Coronary artery (tissue), 2 donors: ENCODE data around the gene FAT3.
A peak's percentile ranks its signal among the peaks of the same experiment; 100 is the strongest.

Experiments used
- DNase-seq: peaks from one replicate; pipeline ENCODE4 v3.0.0-alpha.2; 2017; ENCODE audit warnings: low spot score
- H3K27ac ChIP-seq, 2 donors: fragments of 200-600 bp; sonication (generic); one replicate each; pipeline ENCODE4 v1.5.1; 2016 to 2019
- H3K4me3 ChIP-seq: fragments of 200-600 bp; sonication (generic); 2 replicates; pipeline ENCODE4 v1.5.1; 2016; ENCODE audit warnings: mild to moderate bottlenecking, moderate library complexity
- TF ChIP-seq, protein P1 (sequence below): fragments of 200-600 bp; sonication (generic); IDR thresholded peaks from one replicate; pipeline ENCODE4 v1.5.1; 2019; ENCODE audit warnings: antibody characterized with exemption

The FAT3 gene

DNA sequence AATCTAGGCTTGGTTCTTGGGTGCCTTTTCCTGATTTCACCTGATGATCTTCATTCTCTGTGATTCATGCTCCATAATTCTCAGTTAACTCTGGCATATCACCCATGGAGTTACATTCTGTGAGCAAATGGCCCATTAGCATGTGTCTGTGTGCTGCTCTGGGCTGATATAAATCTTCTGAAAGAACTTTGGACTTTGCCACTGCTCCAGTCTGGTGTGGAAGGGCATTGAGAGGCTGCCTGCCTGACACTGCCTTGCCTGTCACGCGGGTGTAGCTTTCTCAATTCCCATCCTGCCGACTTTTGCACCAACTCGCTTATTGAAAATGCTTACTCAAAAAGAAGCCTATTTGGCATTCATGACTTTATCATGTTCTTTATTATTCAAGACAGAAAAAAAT, 42.2 kb downstream of the FAT3 start:
- Histone ChIP-seq H3K27ac (no peak overlapping the region), H3K4me3 (no peak overlapping the region)
- no peak for DNase-seq
- TF ChIP-seq, protein P1, sequence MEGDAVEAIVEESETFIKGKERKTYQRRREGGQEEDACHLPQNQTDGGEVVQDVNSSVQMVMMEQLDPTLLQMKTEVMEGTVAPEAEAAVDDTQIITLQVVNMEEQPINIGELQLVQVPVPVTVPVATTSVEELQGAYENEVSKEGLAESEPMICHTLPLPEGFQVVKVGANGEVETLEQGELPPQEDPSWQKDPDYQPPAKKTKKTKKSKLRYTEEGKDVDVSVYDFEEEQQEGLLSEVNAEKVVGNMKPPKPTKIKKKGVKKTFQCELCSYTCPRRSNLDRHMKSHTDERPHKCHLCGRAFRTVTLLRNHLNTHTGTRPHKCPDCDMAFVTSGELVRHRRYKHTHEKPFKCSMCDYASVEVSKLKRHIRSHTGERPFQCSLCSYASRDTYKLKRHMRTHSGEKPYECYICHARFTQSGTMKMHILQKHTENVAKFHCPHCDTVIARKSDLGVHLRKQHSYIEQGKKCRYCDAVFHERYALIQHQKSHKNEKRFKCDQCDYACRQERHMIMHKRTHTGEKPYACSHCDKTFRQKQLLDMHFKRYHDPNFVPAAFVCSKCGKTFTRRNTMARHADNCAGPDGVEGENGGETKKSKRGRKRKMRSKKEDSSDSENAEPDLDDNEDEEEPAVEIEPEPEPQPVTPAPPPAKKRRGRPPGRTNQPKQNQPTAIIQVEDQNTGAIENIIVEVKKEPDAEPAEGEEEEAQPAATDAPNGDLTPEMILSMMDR = no peak

DNA sequence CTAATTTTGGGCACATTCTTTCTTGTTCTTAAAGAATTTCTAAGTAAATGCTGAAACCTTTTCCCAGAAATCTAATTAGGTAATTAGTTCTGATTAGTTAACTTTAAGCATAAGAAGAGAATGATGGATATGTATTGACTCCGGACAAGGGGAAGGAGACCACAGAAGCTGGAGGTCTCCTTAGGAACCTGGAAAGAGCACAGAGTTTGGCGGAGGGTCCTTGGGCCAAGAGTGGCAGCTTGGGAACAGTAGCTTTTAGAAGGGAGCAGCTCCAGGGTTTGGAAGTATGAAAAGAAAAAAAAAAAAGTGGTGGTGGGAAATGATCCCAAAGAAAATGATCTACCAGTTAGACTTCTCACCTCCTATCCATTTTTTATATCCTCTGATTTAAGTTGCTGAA, 42.7 kb downstream of the FAT3 start:
- Histone ChIP-seq H3K27ac (no peak overlapping the region), H3K4me3 (no peak overlapping the region)
- no peak for DNase-seq
- TF ChIP-seq, protein P1 = no peak

DNA sequence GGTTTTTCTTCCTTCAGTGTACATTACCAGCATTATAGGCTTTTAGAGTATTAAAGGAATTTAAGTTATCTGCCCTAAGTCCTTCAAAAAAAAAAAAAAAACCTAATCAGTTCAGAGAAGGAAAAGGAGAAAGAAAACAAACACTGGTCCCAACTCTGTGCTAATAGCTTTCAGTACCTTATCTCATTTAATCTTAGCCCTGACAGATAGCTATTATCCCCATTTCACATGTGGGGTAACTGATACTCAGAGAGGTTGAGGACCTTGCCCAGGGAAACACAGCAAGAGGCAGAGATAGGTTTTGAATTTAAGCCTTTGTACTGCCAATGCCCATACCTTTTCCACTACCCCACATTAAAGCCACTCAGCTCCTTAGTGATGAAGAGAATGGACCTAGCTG, 43.4 kb downstream of the FAT3 start:
- Histone ChIP-seq H3K4me3 (no peak overlapping the region), H3K27ac (no peak overlapping the region)
- TF ChIP-seq, protein P1 = no peak
- DNase-seq = no peak

DNA sequence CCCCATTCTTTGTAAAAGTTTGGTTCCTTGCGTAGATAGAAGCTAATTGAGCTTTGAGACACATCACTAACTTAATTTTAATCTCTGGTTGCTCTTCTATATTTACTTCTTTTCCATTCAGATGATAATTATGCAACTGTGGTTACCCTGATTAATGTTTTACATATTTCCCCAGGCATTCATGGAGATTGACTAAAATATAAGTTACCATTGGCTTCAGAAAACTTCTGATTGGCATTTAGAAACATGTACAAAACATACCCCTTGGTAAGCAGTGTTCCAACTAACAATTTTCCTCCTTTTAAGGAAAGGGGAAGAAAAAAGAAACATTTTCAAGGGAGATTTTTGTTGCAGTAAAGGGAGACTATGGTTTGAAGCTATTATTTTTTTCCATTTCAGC, 43.9 kb downstream of the FAT3 start:
- no peak overlapping the region for H3K27ac ChIP-seq
- TF ChIP-seq, protein P1 = no peak
- no peak overlapping the region for H3K4me3 ChIP-seq
- DNase-seq = no peak

DNA sequence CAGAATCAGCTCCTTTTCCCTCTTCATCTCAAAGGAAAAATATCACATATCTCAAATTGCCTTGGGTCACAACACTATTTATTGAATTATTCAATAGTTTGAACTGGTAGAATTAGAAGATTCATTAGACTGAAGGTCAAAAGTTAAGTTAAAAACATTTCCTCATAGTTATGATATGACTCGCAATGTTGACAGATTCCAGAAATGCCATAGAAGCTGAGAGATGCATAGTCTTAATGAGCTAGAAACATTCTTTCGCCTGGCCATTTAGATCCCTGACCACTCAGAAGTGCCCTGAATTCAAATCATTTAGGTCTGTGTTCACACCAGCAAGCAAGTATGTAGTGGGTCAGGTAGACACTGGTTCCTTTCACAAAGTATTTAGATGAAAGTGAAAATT, 44.4 kb downstream of the FAT3 start:
- DNase-seq = no peak
- TF ChIP-seq, protein P1 = no peak

DNA sequence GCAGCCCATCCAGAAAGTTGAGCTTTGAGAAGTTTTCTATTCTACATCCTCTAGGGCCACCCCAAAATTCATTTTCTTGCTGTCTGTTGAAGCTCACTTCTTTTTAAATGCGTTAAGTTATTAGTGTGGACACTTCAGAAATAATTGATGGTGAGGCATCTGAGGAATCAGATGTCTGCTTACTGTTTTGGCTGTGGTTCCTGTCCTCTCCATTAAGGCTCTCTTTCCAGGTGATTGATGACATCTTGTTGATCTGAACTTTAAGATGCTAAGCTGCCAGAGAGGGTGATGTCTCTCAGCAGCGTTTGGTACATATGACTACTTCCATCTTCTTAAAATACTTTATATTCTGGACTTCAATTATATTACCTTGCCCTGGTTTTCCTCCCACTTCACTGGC, 45.2 kb downstream of the FAT3 start:
- TF ChIP-seq, protein P1 = no peak
- DNase-seq = no peak
- no peak overlapping the region for H3K4me3 ChIP-seq
- no peak overlapping the region for H3K27ac ChIP-seq

More for the DNA sequence above, 44.4 kb downstream of the FAT3 start:
- peak overlapping the region in 1 of 2 donors; percentile 10 for H3K27ac ChIP-seq
- H3K4me3 ChIP-seq = no peak overlapping the region

DNA sequence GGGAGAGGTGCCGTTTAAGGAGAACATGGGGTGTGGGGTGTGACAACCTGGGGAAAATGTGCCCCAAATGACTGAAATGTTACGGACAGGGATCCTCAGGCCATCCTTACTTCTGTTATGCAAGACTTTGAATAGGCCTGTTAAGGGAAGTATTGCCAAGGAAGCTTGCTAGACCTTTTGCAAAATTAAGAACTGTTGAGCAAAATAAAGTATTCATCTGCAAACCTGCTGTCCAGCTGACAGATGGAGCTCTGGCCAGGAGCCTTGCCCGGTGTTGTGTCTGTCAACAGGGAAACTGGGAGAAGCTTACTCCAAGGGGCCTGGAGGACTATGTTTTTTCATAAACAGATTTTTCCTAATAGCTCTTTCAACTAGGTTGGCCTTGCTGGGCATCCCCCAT, 48.0 kb downstream of the FAT3 start:
- Histone ChIP-seq H3K4me3 (no peak overlapping the region), H3K27ac (peak overlapping the region in 1 of 2 donors; percentile 23)
- TF ChIP-seq, protein P1 = no peak
- DNase-seq = no peak
